Measurements from ENCODE around the gene KCP.
"Not testable (repeated sequence)": the region's sequence is repeated elsewhere in the genome, so short reads cannot be mapped to it uniquely, and the experiment has no call there.

The KCP gene

GRCh38 chr7:128945668-128946366 lies 35.3 kb upstream of the KCP start:
- Histone ChIP-seq H3K36me3 (ENCODE audit: insufficient read depth, low read depth, low read length) (no peaks in the 10 kb centered on the region), H3K9ac (ENCODE audit: low read depth, low read length) (no peak overlapping the region), H3K27ac (ENCODE audit: low read length) (no peak overlapping the region), H3K9me3 (ENCODE audit: insufficient read depth, low read depth, low read length) (no peaks in the 10 kb centered on the region), H3K4me3 (ENCODE audit: low read length) (no peak overlapping the region), H3K27me3 (ENCODE audit: insufficient read depth, low read length) (peaks cover 3% of the 10 kb centered on the region; the same call in 1 of the 2 replicates), H3K4me1 (ENCODE audit: insufficient read depth, low read length) (no peaks in the 10 kb centered on the region)

GRCh38 chr7:128944487-128945236 lies 34.2 kb upstream of the KCP start:
- Histone ChIP-seq H3K36me3 (ENCODE audit: insufficient read depth, low read depth, low read length) (no peaks in the 10 kb centered on the region), H3K9me3 (ENCODE audit: insufficient read depth, low read depth, low read length) (no peaks in the 10 kb centered on the region), H3K9ac (ENCODE audit: low read depth, low read length) (no peak overlapping the region), H3K4me1 (ENCODE audit: insufficient read depth, low read length) (no peaks in the 10 kb centered on the region), H3K27ac (ENCODE audit: low read length) (no peak overlapping the region), H3K4me3 (ENCODE audit: low read length) (no peak overlapping the region), H3K27me3 (ENCODE audit: insufficient read depth, low read length) (peaks cover 13% of the 10 kb centered on the region)

- H3K9ac ChIP-seq (ENCODE audit: low read depth, low read length); H3K27ac ChIP-seq (ENCODE audit: low read length); H3K4me3 ChIP-seq (ENCODE audit: low read length); H3K9me3 ChIP-seq (ENCODE audit: insufficient read depth, low read depth, low read length); H3K4me1 ChIP-seq (ENCODE audit: insufficient read depth, low read length); H3K36me3 ChIP-seq (ENCODE audit: insufficient read depth, low read depth, low read length): not testable (repeated sequence)
- peaks cover 27% of the 10 kb centered on the region for H3K27me3 ChIP-seq (ENCODE audit: insufficient read depth, low read length)
Measured at GRCh38 chr7:128943251-128943650, 32.7 kb upstream of the KCP start.

GRCh38 chr7:128941946-128942526 lies 31.5 kb upstream of the KCP start:
- no peak overlapping the region for H3K27ac ChIP-seq (ENCODE audit: low read length)
- H3K4me3 ChIP-seq (ENCODE audit: low read length): no peak overlapping the region
- H3K27me3 ChIP-seq (ENCODE audit: insufficient read depth, low read length): peaks cover 39% of the 10 kb centered on the region
- no peak overlapping the region for H3K9ac ChIP-seq (ENCODE audit: low read depth, low read length)
- H3K9me3 ChIP-seq (ENCODE audit: insufficient read depth, low read depth, low read length): no peaks in the 10 kb centered on the region
- no peaks in the 10 kb centered on the region for H3K4me1 ChIP-seq (ENCODE audit: insufficient read depth, low read length)
- no peaks in the 10 kb centered on the region for H3K36me3 ChIP-seq (ENCODE audit: insufficient read depth, low read depth, low read length)

- H3K9me3 ChIP-seq (ENCODE audit: insufficient read depth, low read depth, low read length): no peaks in the 10 kb centered on the region
- H3K4me1 ChIP-seq (ENCODE audit: insufficient read depth, low read length): no peaks in the 10 kb centered on the region
- H3K4me3 ChIP-seq (ENCODE audit: low read length): no peak overlapping the region
- H3K27ac ChIP-seq (ENCODE audit: low read length): no peak overlapping the region
- H3K36me3 ChIP-seq (ENCODE audit: insufficient read depth, low read depth, low read length): no peaks in the 10 kb centered on the region
- H3K9ac ChIP-seq (ENCODE audit: low read depth, low read length): no peak overlapping the region
- peaks cover 45% of the 10 kb centered on the region for H3K27me3 ChIP-seq (ENCODE audit: insufficient read depth, low read length)
Measured at GRCh38 chr7:128941323-128941890, 30.9 kb upstream of the KCP start.

- H3K4me3 ChIP-seq (ENCODE audit: low read length): no peak overlapping the region
Measured at GRCh38 chr7:128940494-128941322, 30.2 kb upstream of the KCP start.

GRCh38 chr7:128939861-128940410 lies 29.4 kb upstream of the KCP start:
- Histone ChIP-seq H3K27ac (ENCODE audit: low read length) (no peak overlapping the region), H3K4me1 (ENCODE audit: insufficient read depth, low read length) (no peaks in the 10 kb centered on the region), H3K36me3 (ENCODE audit: insufficient read depth, low read depth, low read length) (no peaks in the 10 kb centered on the region), H3K4me3 (ENCODE audit: low read length) (no peak overlapping the region), H3K9me3 (ENCODE audit: insufficient read depth, low read depth, low read length) (no peaks in the 10 kb centered on the region), H3K9ac (ENCODE audit: low read depth, low read length) (no peak overlapping the region), H3K27me3 (ENCODE audit: insufficient read depth, low read length) (peaks cover 58% of the 10 kb centered on the region)

More at GRCh38 chr7:128940494-128941322, 30.2 kb upstream of the KCP start:
- H3K9me3 ChIP-seq (ENCODE audit: insufficient read depth, low read depth, low read length): no peaks in the 10 kb centered on the region
- H3K4me1 ChIP-seq (ENCODE audit: insufficient read depth, low read length): no peaks in the 10 kb centered on the region
- H3K27me3 ChIP-seq (ENCODE audit: insufficient read depth, low read length): peaks cover 50% of the 10 kb centered on the region
- H3K36me3 ChIP-seq (ENCODE audit: insufficient read depth, low read depth, low read length): no peaks in the 10 kb centered on the region
- no peak overlapping the region for H3K9ac ChIP-seq (ENCODE audit: low read depth, low read length)
- H3K27ac ChIP-seq (ENCODE audit: low read length): no peak overlapping the region

GRCh38 chr7:128939075-128939860 lies 28.8 kb upstream of the KCP start:
- H3K27me3 ChIP-seq (ENCODE audit: insufficient read depth, low read length): peaks cover 65% of the 10 kb centered on the region
- no peak overlapping the region for H3K9ac ChIP-seq (ENCODE audit: low read depth, low read length)
- H3K9me3 ChIP-seq (ENCODE audit: insufficient read depth, low read depth, low read length): no peaks in the 10 kb centered on the region

GRCh38 chr7:128938544-128939074 lies 28.1 kb upstream of the KCP start:
- no peak overlapping the region for H3K9ac ChIP-seq (ENCODE audit: low read depth, low read length)
- H3K27me3 ChIP-seq (ENCODE audit: insufficient read depth, low read length): peaks cover 66% of the 10 kb centered on the region
- no peak overlapping the region for H3K27ac ChIP-seq (ENCODE audit: low read length)
- no peaks in the 10 kb centered on the region for H3K4me1 ChIP-seq (ENCODE audit: insufficient read depth, low read length)
- H3K9me3 ChIP-seq (ENCODE audit: insufficient read depth, low read depth, low read length): no peaks in the 10 kb centered on the region
- H3K36me3 ChIP-seq (ENCODE audit: insufficient read depth, low read depth, low read length): no peaks in the 10 kb centered on the region
- peak overlapping the region; percentile 78 for H3K4me3 ChIP-seq (ENCODE audit: low read length)

More at GRCh38 chr7:128939075-128939860, 28.8 kb upstream of the KCP start:
- H3K4me1 ChIP-seq (ENCODE audit: insufficient read depth, low read length): no peaks in the 10 kb centered on the region
- no peak overlapping the region for H3K4me3 ChIP-seq (ENCODE audit: low read length)
- H3K36me3 ChIP-seq (ENCODE audit: insufficient read depth, low read depth, low read length): no peaks in the 10 kb centered on the region
- no peak overlapping the region for H3K27ac ChIP-seq (ENCODE audit: low read length)

Data from iPS-20b (cell line).